Retinal pigment epithelial cell (primary cell): Measurements from ENCODE around the gene LRP1.

Source experiments
- DNase-seq: peaks from one replicate; pipeline ENCODE4 v3.0.0-alpha.2; 2010; ENCODE audit warnings: low read depth
- H3K4me3 ChIP-seq: 2 replicates; pipeline ENCODE4 v1.5.1; 2011; ENCODE audit warnings: mild to moderate bottlenecking, low read length, control low read depth, moderate library complexity
- TF ChIP-seq, protein P1 (sequence below): conservative IDR thresholded peaks from 2 replicates; pipeline ENCODE4 v1.5.1; 2011; ENCODE audit warnings: low read depth, low read length, control low read depth, inconsistent platforms

Gene LRP1

GRCh38 chr12:57192920-57193319 is 64.6 kb downstream of the LRP1 start:
- no peak for DNase-seq
- no peak overlapping the region for H3K4me3 ChIP-seq
- TF ChIP-seq, protein P1, sequence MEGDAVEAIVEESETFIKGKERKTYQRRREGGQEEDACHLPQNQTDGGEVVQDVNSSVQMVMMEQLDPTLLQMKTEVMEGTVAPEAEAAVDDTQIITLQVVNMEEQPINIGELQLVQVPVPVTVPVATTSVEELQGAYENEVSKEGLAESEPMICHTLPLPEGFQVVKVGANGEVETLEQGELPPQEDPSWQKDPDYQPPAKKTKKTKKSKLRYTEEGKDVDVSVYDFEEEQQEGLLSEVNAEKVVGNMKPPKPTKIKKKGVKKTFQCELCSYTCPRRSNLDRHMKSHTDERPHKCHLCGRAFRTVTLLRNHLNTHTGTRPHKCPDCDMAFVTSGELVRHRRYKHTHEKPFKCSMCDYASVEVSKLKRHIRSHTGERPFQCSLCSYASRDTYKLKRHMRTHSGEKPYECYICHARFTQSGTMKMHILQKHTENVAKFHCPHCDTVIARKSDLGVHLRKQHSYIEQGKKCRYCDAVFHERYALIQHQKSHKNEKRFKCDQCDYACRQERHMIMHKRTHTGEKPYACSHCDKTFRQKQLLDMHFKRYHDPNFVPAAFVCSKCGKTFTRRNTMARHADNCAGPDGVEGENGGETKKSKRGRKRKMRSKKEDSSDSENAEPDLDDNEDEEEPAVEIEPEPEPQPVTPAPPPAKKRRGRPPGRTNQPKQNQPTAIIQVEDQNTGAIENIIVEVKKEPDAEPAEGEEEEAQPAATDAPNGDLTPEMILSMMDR, result no peak

- no peak overlapping the region for H3K4me3 ChIP-seq
- no peak for DNase-seq
- TF ChIP-seq, protein P1, result no peak
Measured at GRCh38 chr12:57193706-57194245, 65.5 kb downstream of the LRP1 start.

- H3K4me3 ChIP-seq, result no peak overlapping the region
- TF ChIP-seq, protein P1, result no peak
Measured at GRCh38 chr12:57194253-57194652, 66.0 kb downstream of the LRP1 start.

GRCh38 chr12:57195186-57195585 is 66.9 kb downstream of the LRP1 start:
- H3K4me3 ChIP-seq, result no peak overlapping the region
- TF ChIP-seq, protein P1, result no peak
- no peak for DNase-seq

More at GRCh38 chr12:57194253-57194652, 66.0 kb downstream of the LRP1 start:
- no peak for DNase-seq

DNA sequence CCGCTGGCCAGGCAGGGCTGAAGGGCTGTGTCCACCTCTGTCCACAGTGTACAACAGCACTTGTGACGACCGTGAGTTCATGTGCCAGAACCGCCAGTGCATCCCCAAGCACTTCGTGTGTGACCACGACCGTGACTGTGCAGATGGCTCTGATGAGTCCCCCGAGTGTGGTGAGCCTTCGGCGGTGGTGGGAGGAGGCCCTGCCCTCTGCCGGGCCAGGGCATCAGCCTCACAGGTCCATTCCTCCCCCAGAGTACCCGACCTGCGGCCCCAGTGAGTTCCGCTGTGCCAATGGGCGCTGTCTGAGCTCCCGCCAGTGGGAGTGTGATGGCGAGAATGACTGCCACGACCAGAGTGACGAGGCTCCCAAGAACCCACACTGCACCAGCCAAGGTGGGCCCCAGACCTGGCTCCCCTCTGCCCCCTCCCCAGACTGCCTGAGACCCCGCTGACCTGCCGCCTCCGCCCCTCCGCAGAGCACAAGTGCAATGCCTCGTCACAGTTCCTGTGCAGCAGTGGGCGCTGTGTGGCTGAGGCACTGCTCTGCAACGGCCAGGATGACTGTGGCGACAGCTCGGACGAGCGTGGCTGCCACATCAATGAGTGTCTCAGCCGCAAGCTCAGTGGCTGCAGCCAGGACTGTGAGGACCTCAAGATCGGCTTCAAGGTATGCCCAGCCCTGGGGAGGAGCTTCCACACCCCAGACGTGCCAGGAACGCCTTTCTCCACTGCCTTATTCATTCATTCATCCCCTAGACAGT is 67.5 kb downstream of the LRP1 start:
- TF ChIP-seq, protein P1, result no peak
- no peak overlapping the region for H3K4me3 ChIP-seq
- DNase-seq, result no peak

DNA sequence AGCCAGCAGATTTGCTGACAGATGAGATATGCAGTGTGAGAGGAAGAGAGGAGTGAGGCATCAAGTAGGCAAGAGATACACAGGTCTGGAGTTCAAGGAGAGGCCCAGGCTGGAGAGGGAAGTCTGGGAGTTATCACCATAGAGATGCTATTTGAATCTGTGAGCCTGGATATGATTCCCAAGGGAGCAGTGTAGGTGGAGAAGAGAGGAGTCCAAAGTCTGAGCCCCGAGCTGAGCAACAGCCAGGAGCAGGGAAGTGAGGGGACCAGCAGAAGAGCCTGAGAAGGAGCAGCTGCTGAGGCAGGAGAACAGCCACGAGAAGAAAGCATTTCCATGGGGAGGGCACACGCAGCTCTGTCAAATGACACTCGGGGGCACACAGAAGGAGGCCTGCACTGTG is 68.2 kb downstream of the LRP1 start:
- no peak overlapping the region for H3K4me3 ChIP-seq
- TF ChIP-seq, protein P1, result no peak
- DNase-seq, result no peak

DNA sequence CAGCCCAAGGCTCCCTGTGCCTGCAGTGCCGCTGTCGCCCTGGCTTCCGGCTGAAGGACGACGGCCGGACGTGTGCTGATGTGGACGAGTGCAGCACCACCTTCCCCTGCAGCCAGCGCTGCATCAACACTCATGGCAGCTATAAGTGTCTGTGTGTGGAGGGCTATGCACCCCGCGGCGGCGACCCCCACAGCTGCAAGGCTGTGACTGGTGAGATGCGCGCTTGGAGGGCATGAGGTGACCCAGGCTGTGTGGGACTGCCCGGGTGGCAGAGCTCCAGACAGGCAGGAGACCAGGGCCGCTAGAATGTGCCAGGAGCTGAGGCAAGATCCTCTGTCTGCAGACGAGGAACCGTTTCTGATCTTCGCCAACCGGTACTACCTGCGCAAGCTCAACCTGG is 68.7 kb downstream of the LRP1 start:
- TF ChIP-seq, protein P1, result no peak
- H3K4me3 ChIP-seq, result no peak overlapping the region
- DNase-seq, result no peak
